ENCODE measurements around the gene SPTB. TPM values are rescaled to one million over a fixed set of nuclear protein-coding genes. Genes with fewer than 3 reads are reported as not detected.

Gene SPTB
- total and polyA plus RNA-seq, 9 of the 15 experiments (the other 6 are each of a cell fraction or from before 2014, with no cell fraction given): 0.21 to 45.9 (median 11.7) TPM

- H3K36me3 ChIP-seq (ENCODE audit: control insufficient read depth, insufficient read depth, low read length): peaks cover 17% of the 10 kb centered on the region; the same call in 2 of the 3 replicates
- no peaks in the 10 kb centered on the region for H3K9me3 ChIP-seq (replicated peaks; ENCODE audit: control insufficient read depth, insufficient read depth, low read depth, low read length)
- H3K4me1 ChIP-seq (replicated peaks in 1 of 2; ENCODE audit: control insufficient read depth in 2 of 2, insufficient read depth in 2 of 2, low read length in 2 of 2): peaks cover 9 to 43% of the 10 kb centered on the region in 2 experiments; a peak in 3 of 5 replicates
- H3K27me3 ChIP-seq (ENCODE audit: control insufficient read depth in 2 of 2, insufficient read depth in 2 of 2, low read length in 2 of 2): no peaks in the 10 kb centered on the region
- 44% methylated on average over 3 of the region's 3 CpGs for whole genome bisulfite sequencing (ENCODE audit: insufficient coverage, low coverage, missing lambda C conversion rate)
- FAIRE-seq: no peak
- H3K79me2 ChIP-seq (ENCODE audit: control insufficient read depth, insufficient read depth, low read length): peaks cover 93% of the 10 kb centered on the region
- H3K27ac ChIP-seq (ENCODE audit: extremely low read depth, low read depth, low read length): no peak overlapping the region
- H3K4me3 ChIP-seq: no peak overlapping the region
- H3K4me2 ChIP-seq (ENCODE audit: insufficient read depth, low read length): no peak overlapping the region
- DNase-seq (ENCODE audit: extremely low read depth in 1 of 4, low spot score in 3 of 4): peak in 1 of 4 experiments; percentile 28
- H3K9me1 ChIP-seq (ENCODE audit: control insufficient read depth, insufficient read depth, low read length): peaks cover 5% of the 10 kb centered on the region
- TF ChIP-seq CEBPG (CRISPR knock-in tag; IDR thresholded peaks at IDR 0.05): no peak
- TF ChIP-seq CEBPG (tag; conservative IDR thresholded peaks at IDR 0.05 in 1 of 2, IDR thresholded peaks at IDR 0.05 in 1 of 2): peak in 1 of 2 experiments; percentile 32; a peak in 1 of 4 replicates
- TF ChIP-seq ATF7 (IDR thresholded peaks at IDR 0.05): peak; percentile 52; the same call in 1 of the 2 replicates
- TF ChIP-seq ATF3 (IDR thresholded peaks at IDR 0.05): peak; percentile 88
- TF ChIP-seq ATF3 (CRISPR knock-in tag; conservative IDR thresholded peaks at IDR 0.05): no peak
- no peak for TF ChIP-seq JUND (IDR thresholded peaks at IDR 0.05; ENCODE audit: borderline replicate concordance, low read depth, low read length)
- peak; percentile 52; the same call in 1 of the 3 replicates for TF ChIP-seq JUND (tag; IDR thresholded peaks at IDR 0.05; ENCODE audit: borderline replicate concordance, low read depth, low read length)
- no peak for TF ChIP-seq ZZZ3 (IDR thresholded peaks at IDR 0.05)
- in situ Hi-C loops (cut with MboI) (no loop called here), intact Hi-C loops (cut with micrococcal nuclease) (no loop called here)
- CTCF ChIA-PET (ENCODE audit: low intra/inter-chr PET ratio): no interaction called here
- no TSS peak for BruUV-seq (replicated peaks)
- H2AFZ ChIP-seq (ENCODE audit: low read depth, low read length): no peak overlapping the region
- H4K20me1 ChIP-seq (replicated peaks; ENCODE audit: control insufficient read depth, insufficient read depth, low read length): no peaks in the 10 kb centered on the region
- no peak overlapping the region for H3K9ac ChIP-seq (ENCODE audit: insufficient read depth in 1 of 2, low read depth in 2 of 2, low read length in 2 of 2)
- ATAC-seq: no peak
- POLR2A ChIA-PET: interaction anchor here (0.7 to 1.5 kb wide), 4 partner anchors 8 to 26 kb away, joined by 3 to 5 read pairs (median 4); no protein-coding TSS in a partner anchor
These were observed 31.5 kb downstream of the SPTB start for GRCh38 chr14:64848239-64848638.

Data from K562 (cell line).